VCaP (cell line): ENCODE measurements around the gene LASP1NB.
"Not testable (repeated sequence)": the region's sequence is repeated elsewhere in the genome, so short reads cannot be mapped to it uniquely, and the experiment has no call there.

Source experiments
- H3K27ac ChIP-seq: fragments of 450-650 bp; 2 replicates; pipeline ENCODE4 v1.5.1; 2017
- TF ChIP-seq, protein P1 (sequence below): fragments of 450-650 bp; conservative IDR thresholded peaks from 2 replicates; pipeline ENCODE4 v1.5.1; 2017; ENCODE audit warnings: mild to moderate bottlenecking, moderate library complexity

LASP1NB gene

DNA sequence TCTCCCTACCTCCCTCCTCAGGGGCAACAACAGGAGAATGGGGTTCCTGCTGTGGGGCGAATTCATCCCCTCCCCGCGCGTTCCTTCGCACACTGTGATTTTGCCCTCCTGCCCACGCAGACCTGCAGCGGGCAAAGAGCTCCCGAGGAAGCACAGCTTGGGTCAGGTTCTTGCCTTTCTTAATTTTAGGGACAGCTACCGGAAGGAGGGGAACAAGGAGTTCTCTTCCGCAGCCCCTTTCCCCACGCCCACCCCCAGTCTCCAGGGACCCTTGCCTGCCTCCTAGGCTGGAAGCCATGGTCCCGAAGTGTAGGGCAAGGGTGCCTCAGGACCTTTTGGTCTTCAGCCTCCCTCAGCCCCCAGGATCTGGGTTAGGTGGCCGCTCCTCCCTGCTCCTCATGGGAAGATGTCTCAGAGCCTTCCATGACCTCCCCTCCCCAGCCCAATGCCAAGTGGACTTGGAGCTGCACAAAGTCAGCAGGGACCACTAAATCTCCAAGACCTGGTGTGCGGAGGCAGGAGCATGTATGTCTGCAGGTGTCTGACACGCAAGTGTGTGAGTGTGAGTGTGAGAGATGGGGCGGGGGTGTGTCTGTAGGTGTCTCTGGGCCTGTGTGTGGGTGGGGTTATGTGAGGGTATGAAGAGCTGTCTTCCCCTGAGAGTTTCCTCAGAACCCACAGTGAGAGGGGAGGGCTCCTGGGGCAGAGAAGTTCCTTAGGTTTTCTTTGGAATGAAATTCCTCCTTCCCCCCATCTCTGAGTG is 5.9 kb upstream of the LASP1NB start:
- TF ChIP-seq, protein P1, sequence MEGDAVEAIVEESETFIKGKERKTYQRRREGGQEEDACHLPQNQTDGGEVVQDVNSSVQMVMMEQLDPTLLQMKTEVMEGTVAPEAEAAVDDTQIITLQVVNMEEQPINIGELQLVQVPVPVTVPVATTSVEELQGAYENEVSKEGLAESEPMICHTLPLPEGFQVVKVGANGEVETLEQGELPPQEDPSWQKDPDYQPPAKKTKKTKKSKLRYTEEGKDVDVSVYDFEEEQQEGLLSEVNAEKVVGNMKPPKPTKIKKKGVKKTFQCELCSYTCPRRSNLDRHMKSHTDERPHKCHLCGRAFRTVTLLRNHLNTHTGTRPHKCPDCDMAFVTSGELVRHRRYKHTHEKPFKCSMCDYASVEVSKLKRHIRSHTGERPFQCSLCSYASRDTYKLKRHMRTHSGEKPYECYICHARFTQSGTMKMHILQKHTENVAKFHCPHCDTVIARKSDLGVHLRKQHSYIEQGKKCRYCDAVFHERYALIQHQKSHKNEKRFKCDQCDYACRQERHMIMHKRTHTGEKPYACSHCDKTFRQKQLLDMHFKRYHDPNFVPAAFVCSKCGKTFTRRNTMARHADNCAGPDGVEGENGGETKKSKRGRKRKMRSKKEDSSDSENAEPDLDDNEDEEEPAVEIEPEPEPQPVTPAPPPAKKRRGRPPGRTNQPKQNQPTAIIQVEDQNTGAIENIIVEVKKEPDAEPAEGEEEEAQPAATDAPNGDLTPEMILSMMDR, result no peak
- no peak overlapping the region for H3K27ac ChIP-seq

DNA sequence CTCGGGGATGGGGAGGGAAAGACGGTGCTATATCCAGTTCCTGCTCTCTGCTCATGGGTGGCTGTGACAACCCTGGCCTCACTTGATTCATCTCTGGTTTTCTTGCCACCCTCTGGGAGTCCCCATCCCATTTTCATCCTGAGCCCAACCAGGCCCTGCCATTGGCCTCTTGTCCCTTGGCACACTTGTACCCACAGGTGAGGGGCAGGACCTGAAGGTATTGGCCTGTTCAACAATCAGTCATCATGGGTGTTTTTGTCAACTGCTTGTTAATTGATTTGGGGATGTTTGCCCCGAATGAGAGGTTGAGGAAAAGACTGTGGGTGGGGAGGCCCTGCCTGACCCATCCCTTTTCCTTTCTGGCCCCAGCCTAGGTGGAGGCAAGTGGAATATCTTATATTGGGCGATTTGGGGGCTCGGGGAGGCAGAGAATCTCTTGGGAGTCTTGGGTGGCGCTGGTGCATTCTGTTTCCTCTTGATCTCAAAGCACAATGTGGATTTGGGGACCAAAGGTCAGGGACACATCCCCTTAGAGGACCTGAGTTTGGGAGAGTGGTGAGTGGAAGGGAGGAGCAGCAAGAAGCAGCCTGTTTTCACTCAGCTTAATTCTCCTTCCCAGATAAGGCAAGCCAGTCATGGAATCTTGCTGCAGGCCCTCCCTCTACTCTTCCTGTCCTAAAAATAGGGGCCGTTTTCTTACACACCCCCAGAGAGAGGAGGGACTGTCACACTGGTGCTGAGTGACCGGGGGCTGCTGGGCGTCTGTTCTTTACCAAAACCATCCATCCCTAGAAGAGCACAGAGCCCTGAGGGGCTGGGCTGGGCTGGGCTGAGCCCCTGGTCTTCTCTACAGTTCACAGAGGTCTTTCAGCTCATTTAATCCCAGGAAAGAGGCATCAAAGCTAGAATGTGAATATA is 4.8 kb upstream of the LASP1NB start:
- TF ChIP-seq, protein P1, result no peak
- no peak overlapping the region for H3K27ac ChIP-seq

GRCh38 chr17:38921756-38922411 is 3.5 kb upstream of the LASP1NB start:
- TF ChIP-seq, protein P1, result no peak
- no peak overlapping the region for H3K27ac ChIP-seq

- H3K27ac ChIP-seq, result no peak overlapping the region
- TF ChIP-seq, protein P1, result no peak
These were observed 2.7 kb upstream of the LASP1NB start for GRCh38 chr17:38922538-38923297.

GRCh38 chr17:38926293-38927070 is 1.1 kb downstream of the LASP1NB start:
- TF ChIP-seq, protein P1, result no peak
- H3K27ac ChIP-seq, result no peak overlapping the region

DNA sequence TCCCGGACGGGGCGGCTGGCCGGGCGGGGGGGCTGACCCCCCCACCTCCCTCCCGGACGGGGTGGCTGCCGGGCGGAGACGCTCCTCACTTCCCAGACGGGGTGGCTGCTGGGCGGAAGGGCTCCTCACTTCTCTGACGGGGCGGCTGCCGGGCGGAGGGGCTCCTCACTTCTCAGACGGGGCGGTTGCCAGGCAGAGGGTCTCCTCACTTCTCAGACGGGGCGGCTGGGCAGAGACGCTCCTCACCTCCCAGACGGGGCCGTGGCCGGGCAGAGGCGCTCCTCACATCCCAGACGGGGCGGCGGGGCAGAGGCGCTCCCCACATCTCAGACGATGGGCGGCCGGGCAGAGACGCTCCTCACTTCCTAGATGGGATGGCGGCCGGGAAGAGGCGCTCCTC is 5.4 kb downstream of the LASP1NB start:
- not testable (repeated sequence) for H3K27ac ChIP-seq

DNA sequence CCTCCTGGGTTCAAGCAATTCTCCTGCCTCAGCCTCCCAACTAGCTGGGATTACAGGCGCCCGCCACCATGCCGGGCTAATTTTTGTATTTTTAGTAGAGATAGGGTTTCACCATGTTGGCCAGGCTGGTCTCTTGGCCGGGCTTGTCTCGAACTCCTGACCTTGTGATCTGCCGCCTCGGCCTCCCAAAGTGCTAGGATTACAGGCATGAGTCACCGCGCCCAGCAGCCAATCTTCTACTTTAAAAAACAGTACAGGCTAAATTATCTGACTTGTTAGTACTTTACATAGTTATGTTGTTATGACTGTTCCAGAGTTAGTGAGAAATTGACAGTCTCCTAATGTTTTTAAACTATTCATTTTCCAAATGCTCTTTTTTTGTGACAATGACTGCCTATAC is 8.5 kb downstream of the LASP1NB start:
- H3K27ac ChIP-seq, result not testable (repeated sequence)
